GM18870 (cell line): ENCODE measurements around the gene DCC.

Experiments used
- ATAC-seq: cut with Tn5 transposase; IDR thresholded peaks from one replicate; pipeline ENCODE4 v1.9.1; 2021; ENCODE audit warnings: moderate library complexity; ENCODE audit not compliant: unreplicated experiment

The DCC gene

DNA sequence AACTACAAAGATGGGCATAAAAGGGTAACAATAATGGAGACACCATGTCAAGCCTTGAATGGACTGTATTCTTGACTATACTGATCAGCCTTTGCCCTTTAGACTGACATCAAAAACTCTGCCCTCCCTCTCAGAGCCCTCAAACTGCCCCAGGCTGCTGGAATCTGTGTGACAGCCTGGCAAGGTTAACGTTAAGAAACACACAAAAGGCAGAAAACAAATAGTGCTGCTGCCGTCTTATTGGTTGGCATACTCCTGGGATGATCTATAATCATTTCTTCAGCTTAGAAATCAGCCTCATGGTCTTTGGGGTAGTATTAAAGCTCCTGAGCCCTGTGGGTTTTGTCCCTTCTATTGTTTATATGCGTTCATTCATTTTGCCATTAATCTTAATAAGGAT is 338.0 kb downstream of the DCC start:
- ATAC-seq, result no peak

- no peak for ATAC-seq
These were observed 338.6 kb downstream of the DCC start for GRCh38 chr18:52678551-52678950.

- no peak for ATAC-seq
These were observed 339.4 kb downstream of the DCC start for GRCh38 chr18:52679354-52679753.

- no peak for ATAC-seq
These were observed 342.3 kb downstream of the DCC start for GRCh38 chr18:52682260-52682659.

GRCh38 chr18:52685316-52685715 is 345.3 kb downstream of the DCC start:
- no peak for ATAC-seq

DNA sequence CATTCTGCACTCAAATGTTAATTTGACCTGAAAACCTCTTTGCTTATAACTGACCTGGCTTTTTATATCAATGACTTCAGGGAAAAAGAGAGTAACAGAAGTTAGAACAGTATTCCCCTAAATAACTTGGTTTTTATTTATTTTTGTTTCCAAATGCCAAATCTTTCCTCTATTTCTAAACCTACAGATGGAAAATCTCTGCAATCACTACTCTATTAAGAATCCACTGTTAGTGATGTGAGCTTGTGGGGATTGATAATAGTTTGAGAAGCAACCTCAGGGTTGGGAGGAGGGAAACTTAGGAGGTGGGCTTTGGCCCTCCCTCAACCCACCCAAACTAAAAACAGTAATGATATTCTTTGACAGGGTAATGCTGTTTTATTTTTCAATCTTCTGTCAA is 351.8 kb downstream of the DCC start:
- no peak for ATAC-seq

DNA sequence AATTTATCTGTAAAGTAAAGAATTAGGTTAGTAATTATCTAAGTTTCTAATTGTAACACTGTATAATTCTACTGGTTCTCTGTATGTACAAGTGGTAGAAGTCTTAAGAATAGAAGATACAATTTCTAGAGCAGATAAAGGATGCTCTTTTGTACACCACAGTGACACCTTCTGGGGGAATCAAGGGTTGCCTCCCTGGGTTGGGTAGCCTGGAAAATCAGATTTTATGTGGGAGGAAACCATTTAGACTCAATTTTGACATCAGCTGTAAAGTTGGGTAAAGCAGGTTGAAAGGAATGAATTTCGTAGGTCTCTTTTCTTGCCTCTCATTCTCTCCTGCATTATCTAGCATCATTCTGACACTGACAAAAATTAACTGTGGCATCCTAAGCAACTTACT is 354.8 kb downstream of the DCC start:
- ATAC-seq, result no peak

DNA sequence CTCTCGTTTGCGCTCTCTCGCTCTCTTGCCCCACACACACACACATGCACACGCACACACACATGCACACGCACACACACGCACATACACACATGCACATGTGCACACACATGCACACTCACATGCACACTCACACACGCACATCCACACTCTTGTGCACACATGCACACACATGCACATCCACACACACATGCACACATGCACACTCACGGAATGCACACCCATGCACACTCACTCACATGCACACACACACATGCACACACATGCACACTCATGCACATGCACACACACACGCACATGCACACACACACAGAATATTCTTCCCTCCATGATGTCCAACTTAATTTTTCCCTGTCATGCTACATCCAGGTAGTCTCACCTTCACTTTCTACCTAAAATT is 360.1 kb downstream of the DCC start:
- ATAC-seq, result no peak

DNA sequence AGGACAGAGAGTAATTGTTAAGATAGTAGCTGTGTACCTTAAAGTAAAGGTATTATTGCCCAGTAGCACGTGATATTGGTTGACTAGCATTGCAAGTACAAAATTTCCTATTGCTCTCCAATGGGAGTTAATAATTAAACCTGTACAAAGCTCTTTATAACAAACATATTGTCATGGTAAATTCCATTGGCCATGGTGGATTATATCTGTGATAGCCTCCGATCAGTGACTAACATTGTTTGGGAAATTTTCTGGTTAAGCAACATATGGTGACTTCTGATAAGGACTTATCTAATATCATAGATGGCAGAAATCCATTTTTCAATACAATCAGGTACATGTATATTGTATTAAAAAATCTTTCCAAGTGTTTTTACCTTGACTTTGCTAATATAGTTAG is 360.8 kb downstream of the DCC start:
- ATAC-seq, result no peak

DNA sequence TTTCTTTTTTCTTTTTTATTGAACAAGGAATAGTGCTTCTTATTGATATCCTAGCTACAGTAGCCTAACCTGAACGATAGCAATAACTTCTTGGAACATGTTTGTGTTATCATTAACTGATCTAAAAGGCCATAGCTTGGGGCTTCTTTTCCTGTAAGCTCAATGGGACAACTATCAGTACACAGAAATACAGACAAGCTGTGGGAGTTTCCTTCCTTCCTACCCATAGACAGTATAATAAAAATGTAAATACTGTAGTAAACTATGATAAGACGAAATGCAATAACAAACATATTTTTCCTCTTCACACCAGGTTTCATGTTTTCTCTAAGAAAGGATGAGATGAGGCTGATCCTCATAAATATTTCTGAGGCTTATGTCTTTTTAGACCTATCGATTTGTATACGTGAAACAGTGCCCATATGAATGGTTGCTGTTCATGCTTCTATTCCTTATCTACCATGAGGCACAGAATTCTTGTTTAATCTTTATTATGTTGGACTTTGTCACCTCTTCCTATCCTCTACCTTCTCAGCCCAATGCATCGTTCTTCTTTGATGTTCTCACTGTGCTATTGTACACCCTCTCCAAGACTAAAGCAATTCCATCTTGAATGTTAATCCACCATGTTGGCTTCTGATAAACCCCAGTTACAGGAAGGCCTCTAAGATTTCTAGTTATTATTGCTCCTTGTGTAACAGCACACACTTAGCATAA is 361.4 kb downstream of the DCC start:
- ATAC-seq, result no peak

DNA sequence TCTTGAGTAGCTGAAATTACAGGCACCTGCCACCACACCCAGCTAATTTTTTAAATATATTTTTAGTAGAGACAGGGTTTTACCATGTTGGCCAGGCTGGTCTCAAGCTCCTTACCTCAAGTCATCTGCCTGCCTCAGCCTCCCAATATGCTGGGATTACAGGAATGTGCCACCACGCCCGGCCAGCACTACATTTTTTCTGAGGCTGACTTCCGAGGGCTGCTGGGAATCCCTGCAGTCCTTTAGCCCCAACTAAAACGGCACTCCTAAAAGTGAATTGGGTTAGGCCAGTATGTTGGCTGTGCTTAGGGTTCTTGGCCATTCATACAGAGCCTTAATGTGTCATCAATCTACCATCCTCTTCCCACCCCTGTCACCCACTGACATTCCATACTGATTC is 375.4 kb downstream of the DCC start:
- no peak for ATAC-seq

DNA sequence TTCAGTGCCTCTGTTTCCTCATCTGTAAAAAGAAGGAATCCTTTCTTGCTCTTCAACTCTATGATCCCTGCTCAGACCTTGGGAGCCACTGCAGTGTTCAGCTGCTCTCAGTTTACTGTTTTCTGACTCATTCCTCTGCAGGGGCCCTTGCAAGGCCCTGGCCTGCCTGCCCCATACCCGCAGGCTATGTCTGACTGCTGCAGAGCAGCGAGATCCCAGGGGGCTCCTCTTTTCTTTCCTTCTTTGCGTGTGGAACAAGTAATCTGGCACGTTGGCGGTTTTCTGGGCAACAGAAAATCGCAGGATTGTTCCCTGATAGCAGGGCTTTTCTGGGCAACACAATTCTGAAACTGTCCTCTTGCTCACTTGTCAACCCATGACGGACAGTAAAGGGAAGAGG is 376.0 kb downstream of the DCC start:
- ATAC-seq, result no peak

DNA sequence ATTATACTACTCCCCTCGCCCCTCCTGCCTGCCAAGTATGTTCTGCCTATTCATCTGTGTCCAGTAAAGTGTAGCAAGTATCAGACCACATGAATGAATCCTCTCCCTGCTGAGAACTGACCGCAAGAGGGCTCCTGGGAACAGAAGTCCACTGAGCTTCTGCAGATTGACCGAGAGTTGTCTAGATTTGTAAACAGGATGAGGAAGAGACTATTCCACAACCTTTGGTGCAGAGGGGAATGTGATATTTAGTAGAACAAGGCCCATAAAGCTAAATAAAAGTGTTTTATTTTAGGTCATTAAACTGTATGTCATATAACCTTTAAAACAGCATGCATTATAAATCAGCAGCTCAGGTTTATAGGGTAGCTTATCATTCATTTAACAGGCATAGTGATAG is 377.0 kb downstream of the DCC start:
- no peak for ATAC-seq

DNA sequence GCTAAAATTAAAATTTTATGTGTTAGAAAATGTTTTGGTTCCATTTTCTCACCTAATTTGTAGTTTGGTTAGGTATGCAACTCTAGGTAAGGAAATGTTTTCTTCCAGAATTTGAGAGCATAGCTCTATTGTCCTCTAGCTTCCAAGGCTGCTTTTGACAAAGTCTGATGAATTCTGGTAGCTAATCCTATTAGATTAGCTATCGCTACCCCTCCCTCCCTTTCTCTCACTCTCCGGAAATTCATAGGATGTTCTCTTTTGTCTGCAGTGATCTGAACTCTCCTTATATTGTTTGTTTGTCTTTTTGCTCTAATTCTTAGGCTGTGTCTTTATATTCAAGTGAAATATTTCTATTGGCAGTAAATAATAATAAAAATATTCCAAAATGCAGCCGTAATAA is 382.9 kb downstream of the DCC start:
- no peak for ATAC-seq

DNA sequence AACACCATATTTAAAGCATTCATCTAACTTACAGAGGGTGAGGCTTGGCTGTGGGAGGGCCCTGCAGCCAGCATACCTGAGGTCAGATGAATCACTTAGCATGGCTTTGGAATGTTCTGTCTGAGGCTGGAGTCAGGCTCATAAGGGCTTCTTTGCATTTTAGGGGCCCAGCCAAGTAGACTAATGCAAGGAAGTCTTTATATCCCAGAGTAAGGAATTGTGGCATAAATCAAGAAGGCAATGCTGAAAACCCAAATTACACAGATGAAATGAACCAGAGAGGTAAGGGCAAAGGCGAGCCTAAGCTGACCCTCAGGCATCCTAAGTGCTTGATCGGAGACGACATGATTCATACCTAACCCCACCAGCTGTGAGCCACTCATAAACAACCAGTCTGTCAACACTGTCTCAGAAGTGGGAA is 383.6 kb downstream of the DCC start:
- ATAC-seq, result no peak

DNA sequence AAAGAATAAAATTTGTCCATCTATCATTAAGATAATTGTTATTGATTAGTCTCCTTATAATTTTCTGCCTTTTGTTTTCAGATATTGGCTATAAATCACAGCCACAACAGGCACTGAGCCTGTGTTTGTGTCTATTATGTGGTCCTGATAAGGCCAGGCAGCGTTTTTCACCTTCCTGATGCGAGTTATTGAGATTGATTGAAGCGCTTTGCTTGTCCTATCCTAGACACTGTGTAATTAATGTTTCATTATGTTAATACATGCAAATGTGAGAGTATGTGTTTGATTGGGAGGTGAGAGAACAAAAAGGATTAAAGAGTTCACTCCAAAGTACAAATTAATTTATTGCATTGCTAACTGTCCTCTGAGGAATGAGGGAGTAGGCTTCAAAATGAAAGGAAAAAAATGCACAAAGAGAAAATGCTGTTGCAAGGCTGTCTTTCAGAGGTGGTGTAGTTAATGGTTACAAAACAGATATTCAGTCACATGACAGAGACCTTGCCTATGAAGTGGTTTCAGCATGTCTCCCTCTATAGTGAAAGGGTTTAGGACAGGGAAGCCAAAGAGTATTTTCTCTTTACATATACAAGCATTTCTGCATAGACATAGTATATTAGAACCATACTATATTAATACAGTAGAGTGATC is 391.1 kb downstream of the DCC start:
- ATAC-seq, result no peak

GRCh38 chr18:52738946-52739345 is 398.9 kb downstream of the DCC start:
- no peak for ATAC-seq

- ATAC-seq, result no peak
These were observed 407.0 kb downstream of the DCC start for GRCh38 chr18:52746986-52747385.

- ATAC-seq, result no peak
These were observed 407.9 kb downstream of the DCC start for GRCh38 chr18:52747869-52748268.

DNA sequence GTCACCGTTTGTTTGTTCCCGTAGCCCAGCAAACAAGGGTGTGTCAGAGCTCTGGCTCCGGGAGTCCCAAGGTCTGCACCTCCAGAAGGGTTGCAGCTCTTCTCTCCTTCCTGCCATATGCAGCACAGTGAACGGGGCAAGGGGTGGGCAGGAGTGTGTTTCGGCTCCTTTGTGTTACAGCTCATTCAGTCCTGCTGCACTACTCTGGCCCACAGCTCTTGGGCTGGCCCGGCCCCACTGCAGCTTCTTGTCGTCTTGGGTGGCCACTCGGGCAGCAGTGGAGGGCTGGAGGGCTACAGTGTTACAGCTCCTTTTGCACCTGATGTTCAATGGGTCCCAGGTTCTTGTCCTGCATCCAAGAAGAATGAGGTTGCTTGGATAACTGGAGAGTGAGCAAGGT is 408.3 kb downstream of the DCC start:
- no peak for ATAC-seq

DNA sequence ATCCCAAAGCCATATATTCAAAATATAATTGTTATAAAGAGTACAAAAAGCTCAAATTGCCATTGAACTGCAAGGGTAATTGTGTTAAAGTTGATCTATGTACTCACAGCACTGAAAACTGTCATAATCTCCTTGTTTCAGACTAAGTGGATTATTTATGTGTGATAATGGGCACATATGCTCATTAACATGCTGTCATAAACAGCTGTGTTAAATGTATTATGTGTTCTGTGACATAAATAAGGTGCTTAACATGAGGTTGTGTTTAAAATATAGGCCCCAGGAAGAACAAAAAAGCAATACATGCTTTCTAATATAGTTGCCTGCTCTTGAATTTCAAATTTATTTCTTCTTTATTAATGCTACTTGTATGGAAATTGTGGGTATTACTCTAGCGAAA is 409.5 kb downstream of the DCC start:
- ATAC-seq, result no peak

DNA sequence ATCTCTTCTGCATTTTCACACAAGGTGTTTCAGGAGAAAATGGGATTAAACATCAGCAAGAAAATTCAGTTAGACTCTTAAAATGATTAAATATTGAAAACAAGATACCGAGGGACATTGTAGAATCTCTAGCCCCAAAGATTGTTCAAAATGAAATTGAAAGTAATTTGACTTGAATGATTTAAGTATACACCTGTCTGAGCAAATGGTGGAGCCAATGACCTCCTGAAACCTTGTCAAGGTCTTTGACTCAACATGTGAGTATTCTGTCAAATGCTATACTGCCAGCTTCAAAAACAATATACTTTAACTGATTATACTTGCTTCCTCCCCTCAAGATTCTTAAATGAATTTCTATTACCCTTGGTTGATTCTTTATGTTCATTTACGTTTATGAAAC is 411.0 kb downstream of the DCC start:
- ATAC-seq, result no peak

- ATAC-seq, result no peak
These were observed 424.3 kb downstream of the DCC start for GRCh38 chr18:52764316-52764715.
